HG02973 (cell line): ENCODE results near the gene CASK.
"Not testable (repeated sequence)": the region's sequence is repeated elsewhere in the genome, so short reads cannot be mapped to it uniquely, and the experiment has no call there.

Source experiments
- ATAC-seq: cut with Tn5 transposase; IDR thresholded peaks from one replicate; pipeline ENCODE4 v1.9.1; 2021; ENCODE audit warnings: moderate library complexity; ENCODE audit not compliant: unreplicated experiment

The CASK gene

DNA sequence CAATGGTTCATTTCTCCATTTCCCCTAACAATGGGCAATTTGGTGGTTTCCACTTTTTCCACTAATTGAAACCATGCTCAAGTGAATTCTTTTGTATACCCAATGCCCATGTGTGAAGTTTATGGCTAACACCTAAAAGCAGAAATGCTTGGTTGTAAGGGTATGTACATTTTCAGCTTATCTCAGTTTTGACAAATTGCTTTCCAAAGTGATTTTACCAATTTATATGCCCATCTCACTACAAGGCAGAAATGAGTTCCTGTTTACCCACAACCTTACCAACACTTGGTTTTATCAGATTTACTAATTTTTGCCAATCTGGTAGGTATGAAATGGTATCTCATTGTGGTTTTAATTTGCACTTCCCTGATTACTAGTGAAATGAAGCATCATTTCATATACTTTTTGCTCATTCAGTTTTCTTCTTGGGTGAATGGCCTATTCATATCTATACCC is 219.8 kb downstream of the CASK start:
- ATAC-seq, result no peak

DNA sequence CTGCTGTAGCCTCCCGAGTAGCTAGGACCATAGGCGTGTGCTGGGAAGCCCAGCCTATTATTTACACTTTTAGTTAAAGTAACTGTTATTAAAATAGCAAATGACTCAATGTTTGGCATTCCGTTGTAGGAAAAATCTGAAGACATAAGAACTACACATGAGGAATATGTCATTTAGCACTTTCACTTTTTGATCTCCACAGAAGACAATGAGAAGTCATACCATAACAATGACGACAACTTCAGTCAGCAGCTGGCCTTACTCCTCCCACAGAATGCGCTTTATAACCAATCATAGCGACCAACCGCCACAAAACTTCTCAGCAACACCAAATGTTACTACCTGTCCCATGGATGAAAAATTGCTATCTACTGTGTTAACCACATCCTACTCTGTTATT is 227.9 kb downstream of the CASK start:
- ATAC-seq, result no peak

DNA sequence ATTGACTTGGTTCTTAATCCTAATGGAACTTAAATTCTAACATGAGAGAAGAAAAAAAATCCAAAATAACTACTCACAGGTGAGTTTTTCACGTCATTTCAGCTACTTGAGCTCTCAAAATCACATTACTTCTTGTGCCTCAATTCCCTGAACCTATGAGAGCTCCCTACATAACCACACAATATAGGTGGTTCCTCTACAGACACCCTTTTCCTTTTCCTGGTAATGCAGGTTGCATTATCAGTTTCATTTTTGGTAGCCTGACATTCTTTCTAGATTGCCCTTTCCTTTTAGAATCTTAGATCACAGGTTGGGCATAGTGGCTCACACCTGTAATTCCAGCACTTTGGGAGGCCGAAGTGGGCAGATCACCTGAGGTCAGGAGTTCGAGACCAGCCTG is 230.3 kb downstream of the CASK start:
- ATAC-seq, result no peak

DNA sequence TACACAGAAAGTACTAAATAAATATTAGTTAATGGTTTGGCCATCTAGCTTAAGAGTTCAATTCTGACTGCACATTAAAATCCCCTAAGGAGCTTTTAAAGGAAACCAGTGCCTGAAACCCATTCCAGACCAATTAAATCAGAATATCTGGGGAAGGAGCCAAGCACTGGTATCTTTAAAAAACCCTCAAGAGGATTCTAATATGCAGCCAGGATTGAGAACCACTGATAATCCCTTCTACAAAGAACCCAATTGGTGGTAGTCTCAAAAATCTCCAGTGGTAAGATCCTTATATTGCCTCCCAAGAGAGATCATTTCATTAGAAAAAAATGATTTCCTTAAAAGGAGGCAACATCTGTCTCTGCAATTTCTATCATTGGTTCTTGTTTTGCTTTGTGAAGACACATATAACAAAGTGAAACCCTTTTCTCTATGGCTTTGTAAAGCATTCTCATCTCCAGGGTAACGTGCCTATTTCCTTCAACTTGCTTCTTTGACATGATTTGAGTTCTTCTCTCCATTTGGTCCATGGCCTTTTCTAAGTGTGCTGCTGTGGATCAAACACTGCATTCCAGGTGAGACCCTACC is 231.1 kb downstream of the CASK start:
- no peak for ATAC-seq

DNA sequence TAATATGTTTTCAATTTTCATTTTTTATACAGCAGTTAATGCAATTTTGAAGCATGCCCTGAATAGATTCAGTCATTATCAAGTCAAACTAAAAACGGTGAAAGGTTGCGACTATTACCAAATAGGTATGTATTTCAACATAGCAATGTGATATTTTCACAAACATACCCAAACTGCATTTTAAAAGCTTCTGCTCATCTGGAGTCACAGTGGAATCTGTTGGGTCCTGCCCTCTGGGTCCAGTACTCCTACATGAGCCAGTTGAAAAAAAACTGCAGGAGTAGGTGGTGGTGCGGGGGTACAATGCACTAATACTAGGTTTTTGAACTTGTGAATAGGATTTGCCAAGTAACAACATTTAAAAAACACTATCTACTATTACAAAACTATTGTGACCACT is 233.6 kb downstream of the CASK start:
- ATAC-seq, result no peak

DNA sequence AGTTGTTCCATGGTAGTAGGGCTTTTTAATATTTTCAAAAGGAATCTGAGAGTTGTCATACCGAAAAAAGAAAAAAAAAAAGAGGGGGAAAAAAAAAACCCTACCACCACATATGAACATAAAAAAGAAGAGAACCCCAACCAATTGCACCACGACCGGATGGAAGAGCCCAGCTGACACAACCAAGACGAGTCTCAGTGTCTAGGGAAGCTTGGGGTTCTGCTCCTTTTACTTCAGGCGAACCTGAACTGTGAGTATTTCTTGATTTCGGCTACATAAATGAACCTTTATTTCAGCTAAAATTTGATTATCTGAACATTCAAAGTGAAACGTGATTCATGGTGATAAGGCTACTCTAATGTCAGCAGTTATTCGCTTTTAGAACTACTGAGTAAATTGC is 234.5 kb downstream of the CASK start, which contains the start of gene GPR34:
Gene GPR34, plus strand, starts transcription at position 139 of the 400 bp plus-strand sequence. CDS start 6,661 bp downstream, outside the sequence.
- ATAC-seq, result no peak

DNA sequence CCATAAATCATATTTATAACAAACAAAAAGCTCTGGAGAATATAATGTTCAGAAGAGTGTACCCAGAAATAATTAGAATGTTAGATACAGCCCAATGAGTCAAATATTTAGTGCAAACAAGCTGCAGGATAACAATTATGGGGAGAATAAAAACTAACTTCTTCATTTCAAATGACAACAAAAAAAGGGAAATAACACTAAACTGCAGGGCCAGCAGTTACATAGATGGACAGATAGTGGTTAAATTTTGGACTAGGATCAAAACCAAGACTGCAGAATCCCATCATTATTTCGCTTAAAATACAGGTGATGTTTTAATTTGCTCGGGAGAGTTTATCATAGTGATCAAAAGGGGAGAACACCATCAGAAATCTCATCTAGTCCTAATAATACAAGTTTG is 235.2 kb downstream of the CASK start:
- no peak for ATAC-seq

DNA sequence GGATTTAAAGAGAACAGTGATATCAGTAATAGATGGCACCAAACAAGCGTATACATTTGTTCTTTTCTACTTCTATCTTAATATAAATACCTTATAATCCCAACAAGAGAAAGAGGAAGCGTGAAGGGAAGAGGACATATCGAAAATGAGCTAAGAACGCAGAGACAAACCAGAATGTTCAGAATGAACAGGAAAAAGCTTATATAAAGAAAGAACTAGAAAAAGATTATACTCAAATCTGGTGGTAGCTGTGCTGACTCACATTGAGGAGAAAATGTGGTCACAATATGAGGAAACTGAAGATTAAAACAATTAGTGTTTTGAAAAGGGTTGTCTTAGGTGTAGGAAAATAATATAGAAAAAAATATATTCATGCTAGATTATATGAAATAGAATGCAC is 236.6 kb downstream of the CASK start:
- ATAC-seq, result peak; percentile 64

DNA sequence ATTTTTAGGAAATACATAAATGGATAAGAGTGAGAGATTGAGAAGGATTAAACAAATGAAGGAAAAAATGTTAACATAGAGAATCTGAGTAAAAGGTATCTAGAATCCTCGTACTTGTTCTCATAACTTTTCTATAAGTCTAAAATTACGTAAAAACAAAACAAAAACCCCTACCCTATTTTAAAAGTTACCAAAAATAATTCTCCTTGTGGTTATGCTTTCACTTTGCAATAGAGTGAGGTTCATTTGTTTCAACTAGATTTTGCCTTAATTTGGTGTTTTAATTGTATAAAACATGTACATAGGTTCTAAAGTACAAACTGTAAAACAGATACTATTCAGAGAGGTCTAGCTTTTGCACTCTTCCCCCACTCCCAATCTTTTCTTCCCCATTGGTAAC is 238.4 kb downstream of the CASK start:
- no peak for ATAC-seq

DNA sequence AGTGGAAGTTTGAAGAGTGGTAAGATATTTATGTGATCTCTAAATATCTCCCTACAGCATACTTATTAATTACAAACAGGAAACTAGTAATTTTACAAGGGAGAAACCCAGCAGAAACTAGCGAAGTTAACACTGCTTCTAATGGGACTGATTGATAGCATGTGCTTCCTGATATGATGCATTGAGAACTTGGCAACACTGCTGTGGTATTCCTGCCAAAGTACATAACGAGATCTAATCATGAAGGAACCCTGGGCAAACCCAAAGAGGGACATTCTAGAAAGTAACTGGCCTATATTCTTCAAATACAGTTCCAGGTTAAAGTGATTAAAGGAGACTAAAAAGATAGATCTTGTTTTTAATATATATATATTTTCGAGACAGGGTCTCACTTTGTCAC is 239.2 kb downstream of the CASK start:
- ATAC-seq, result no peak

DNA sequence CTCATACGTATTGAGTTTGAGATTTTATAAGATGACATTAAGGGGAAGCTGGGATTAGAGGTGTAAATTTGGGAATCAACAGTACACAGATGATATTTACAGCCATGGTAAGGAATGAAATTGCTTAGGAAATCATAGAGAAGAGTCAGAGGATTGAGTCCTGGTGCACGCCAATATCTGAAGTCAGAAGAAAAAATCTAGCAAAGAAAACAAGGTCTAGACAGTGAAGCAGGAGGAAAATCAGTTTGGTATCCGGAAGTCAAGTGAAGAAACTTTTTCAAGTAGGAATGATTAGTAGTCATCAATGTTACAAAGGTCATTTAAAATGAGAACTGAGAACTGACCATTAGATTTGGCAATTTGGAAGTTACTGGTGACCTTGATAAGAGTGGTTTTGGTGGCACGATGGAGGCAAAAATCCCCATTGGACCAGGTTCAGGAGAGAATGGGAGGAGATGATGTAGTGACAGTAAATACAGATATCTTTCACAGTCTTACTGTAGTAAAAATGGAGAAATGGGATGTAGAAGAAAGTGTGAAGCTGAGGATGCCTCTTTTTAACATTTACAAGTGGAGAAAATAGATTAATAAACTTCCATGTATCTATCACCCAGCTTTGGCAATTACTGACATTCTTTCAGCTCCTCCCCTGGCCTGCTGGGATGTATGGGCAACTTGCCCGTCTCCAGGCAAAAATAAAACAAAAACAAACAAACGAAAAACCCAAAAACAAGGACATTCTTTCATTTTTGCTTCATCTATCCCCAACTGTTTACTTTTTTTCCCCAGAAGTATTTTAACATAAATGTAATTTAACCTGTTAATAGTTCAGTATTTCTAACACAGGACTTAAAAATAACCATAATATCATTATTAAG is 245.9 kb downstream of the CASK start:
- no peak for ATAC-seq

DNA sequence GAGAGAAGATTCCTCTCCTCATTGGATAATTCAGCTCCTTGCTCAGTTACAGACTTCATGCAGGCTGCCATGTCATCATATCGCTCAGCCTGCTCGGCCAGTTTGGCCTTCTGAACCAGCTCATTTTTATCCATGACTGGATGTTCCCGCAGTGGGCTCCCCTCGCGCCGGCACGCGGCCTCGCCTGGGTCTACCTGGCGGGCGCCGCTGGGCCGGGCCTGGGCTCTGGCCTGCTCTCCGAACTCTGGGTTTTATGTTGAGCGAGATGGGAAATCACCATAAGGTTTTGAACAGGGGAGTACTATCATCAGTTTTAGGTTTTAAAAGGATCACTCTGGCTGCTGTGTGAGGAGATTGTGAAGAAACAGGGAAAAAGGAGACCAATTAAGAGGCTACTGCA is 247.0 kb downstream of the CASK start:
- ATAC-seq, result not testable (repeated sequence)

DNA sequence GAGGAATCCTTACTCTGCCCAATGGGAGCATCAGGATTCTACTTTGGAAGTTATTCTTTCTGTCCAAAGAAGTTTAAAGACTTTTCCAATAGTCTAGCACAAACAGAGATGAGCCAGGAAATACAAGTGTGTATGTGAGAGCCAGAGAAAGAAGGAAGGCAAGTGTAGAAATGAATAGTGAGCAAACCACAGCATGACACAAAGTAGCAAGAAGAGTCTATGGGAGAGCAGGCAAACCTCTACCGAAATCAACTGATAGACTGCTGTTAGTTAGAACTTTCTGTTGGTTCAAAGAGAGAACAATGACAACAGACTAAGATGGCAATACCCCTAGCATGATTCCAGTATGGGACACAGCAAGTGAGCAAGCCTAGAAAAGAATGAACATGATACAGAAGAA is 250.7 kb downstream of the CASK start:
- ATAC-seq, result no peak

DNA sequence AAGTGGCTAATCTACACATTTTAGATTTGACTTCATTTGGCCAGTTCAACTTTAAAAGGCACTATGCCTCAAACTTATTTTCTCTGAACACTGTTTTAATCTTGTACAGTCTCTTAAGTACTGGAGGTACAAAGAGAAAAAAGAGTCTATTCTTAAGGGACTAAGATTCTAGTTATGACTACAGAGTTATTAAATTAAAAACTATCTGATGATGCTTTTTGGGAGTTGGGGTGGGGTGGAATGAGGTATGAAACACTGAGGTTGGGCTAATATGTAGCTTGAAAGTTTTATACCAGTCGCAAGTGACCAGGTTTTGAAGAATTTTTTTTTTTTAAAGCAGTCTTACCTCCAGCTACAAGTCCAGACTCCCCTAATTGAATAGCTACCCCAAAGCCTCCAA is 252.3 kb downstream of the CASK start:
- ATAC-seq, result no peak

DNA sequence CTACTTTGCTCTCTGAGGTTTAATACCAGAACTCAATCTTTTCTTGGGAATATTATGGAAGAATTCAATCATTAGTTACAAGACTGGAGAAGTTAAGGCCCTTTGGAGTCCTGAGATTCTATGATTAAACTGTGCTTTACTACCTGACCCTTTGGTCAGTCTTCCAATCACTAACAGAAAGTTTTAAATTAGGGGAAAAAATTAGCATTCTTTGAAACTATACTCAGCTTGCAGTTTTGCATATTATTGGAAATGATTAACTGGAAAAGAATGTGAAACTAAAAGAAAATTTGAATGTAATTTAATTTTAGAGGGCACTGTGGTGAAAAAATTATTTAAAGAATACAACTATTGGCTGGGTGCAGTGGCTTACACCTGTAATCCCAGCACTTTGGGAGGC is 253.2 kb downstream of the CASK start:
- no peak for ATAC-seq

DNA sequence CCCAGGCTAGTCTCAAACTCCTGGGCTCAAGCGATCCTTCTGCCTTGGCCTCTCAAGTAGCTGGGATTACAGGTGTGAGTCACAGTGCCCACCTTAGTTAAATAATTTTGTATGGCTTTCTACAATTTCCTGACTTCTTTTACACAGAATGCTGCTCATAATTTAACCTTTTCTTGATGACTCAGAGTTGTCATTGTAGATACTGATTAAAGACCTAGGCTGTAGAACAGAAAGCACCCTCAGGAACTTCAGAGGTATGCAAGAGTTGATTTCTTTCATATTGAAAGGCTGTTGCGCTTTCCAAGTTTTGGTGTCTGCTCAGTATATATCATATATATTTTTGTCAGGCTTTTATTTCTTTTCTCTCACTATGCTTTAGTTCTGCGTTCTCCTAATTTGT is 255.7 kb downstream of the CASK start:
- no peak for ATAC-seq

DNA sequence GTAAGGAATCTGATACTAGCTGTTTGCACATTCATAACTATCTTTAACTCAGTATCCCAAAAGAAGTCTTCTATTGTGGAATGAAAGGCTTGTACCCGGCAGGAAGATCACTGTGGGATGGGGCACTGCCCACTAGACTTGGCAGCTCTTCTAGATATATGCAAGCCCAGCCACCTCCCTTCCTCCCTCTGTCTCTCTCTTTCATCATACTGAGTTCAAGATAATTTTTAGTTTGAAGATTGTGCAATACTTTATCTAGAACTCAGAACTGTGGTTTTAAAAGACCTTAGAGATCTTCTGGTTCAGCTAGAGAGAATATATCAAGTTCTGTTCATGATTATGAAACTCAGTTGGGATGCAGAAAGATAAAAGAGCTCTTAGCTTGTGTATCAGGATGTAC is 257.1 kb downstream of the CASK start:
- ATAC-seq, result no peak

DNA sequence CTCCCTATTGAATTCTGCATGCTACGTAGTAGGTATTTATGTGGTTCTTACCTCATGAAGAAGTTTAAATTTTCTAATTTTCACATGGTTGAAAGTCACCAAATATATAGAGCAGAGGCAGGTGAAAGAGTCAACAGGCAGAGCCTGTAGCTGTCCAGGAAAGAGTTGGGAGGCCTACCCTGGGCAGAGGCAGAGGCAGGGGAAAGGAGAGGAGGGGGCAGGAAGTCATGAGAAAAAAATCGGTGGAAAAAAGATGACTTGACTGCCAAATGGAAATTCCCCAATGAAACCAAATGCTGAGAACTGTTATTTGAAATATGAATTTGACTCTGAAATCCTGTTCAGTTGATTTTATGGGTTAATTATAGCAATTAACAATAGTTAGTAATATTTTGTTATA is 257.7 kb downstream of the CASK start:
- ATAC-seq, result no peak

DNA sequence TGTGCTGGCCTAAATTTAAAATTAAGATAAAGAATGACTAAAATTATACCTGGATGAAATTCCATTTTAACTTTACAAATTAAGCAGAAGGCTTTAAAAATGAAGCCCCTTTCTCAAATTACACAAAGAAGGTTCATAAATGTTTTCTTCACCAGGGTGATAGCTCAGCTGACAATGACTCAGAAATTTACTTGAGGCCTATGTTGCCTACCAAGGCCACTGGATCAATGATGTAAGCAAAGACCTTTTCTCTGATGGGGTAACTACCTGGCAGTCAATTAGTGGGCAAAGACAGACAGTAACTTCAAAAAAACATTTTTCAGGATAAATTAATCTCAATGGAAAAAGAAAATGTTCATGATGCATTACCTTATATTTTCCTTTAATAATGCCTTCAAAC is 258.4 kb downstream of the CASK start:
- ATAC-seq, result no peak

DNA sequence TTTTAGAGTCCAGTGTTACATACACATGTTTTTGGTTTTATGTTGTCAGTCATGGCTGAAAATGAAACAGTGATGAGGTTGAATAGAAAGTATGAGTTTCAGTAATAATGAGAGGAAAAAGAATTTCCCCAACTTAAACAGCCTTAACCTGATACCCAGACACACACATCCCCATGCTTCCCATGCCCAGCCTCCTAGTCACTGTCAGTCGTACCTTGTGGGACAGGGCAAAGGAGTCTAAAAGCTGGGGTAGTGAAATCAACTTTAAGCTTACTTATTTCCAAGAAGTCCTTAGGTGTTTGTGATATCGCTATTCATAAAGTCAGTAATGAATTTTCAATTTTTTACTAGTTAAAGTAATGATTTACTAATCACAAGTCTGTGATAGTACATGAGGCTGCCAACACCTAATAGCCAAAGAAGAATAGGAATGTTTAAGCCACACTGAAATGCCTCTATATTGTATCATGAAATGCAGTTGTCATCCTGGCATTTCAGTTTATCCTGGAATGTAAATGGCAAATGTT is 258.9 kb downstream of the CASK start:
- ATAC-seq, result peak; percentile 94

DNA sequence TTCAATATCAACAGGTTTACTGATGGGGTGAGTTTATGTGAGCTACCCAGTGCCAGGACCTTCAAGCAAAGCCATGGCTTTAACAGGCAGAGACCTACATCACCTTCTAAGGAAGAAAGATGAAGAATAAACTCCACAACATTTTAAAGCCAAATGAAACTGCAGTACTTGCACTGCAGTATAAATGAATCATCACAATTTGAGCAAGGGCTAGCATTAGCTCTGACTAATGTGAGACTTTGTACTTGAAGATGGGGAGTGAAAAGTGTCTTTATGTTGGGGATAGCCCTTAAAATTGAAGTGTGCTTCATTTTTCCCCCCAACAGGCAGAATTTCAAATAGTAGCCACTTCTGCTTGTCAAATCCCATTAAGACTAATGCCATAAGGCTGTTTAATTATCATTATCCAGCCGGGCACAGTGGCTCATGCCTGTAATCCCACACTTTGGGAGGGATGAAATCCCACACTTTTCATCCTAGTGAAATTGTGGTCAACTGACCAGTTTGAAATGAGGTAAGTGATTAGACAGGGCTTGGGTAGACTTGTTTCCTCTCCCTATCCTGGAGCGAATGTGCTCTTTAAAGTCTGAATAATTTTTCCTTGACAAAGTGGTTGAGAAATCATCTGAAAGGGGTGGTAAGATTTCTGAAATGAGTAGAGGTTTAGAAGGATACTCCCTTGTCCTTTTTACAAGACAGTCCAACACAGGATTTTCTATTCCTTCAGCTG is 261.8 kb downstream of the CASK start:
- ATAC-seq, result no peak

DNA sequence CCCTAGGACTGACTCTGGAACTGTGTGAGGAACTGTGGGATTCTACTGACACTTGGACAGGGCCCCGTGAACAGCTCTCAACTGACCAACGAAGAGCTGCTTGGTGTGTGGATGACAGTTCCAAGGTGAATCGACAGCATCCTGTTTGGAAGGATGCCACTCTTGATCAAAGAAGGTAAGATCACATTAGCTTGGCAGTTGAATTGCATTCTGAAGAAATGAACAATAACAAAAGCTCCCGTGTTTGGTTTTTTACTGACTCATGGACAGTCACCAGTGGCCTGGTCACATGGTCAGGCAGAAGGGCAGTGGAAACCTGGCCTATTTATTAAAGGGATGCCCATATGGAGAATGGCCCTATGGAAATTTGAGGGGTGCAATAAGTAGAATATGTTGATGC is 267.7 kb downstream of the CASK start:
- ATAC-seq, result no peak
